ENCODE measurements around the gene PADI1.

- no peak for TF ChIP-seq CTCF (IDR thresholded peaks at IDR 0.05; ENCODE audit: insufficient read depth, low read length, poor library complexity, severe bottlenecking)
- no peak for TF ChIP-seq EZH2phosphoT487 (conservative IDR thresholded peaks at IDR 0.05; ENCODE audit: low read length)
Observed at GRCh38 chr1:17155257-17155920, 49.5 kb upstream of the PADI1 start.

Data from SU-DHL-6 (cell line).